HPDE6-E6E7 (cell line): ENCODE measurements around the gene CHST13.

ENCODE experiments used
- DNase-seq: peaks from one replicate; pipeline ENCODE4 v3.0.0; 2011; ENCODE audit warnings: missing footprints; ENCODE audit errors: extremely low spot score

The CHST13 gene

GRCh38 chr3:126488185-126488584 lies 35.8 kb upstream of the CHST13 start:
- DNase-seq = no peak

- no peak for DNase-seq
Measured at GRCh38 chr3:126488886-126489569, 34.9 kb upstream of the CHST13 start.

DNA sequence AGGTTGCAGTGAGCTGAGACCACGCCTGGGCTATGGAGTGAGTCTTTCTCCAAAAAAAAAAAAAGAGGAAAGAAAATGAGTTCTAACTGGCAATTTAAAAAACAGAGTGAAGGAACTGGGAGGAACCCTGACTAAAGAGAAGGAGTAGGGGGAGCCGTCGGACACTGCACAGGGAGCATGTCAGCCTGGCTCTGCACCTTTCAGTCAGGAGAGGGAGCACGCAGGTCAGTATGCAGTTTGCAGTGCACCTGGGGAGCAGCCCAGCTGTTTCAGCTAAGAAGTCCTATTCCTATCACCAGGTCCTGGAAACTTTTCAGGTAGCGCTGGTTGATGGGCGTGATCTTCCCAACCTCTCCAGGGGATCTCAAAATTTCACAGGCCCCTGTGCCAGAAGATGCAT lies 33.3 kb upstream of the CHST13 start:
- no peak for DNase-seq

GRCh38 chr3:126491221-126492013 lies 32.5 kb upstream of the CHST13 start:
- DNase-seq = no peak

GRCh38 chr3:126493051-126493450 lies 30.9 kb upstream of the CHST13 start:
- DNase-seq = no peak

DNA sequence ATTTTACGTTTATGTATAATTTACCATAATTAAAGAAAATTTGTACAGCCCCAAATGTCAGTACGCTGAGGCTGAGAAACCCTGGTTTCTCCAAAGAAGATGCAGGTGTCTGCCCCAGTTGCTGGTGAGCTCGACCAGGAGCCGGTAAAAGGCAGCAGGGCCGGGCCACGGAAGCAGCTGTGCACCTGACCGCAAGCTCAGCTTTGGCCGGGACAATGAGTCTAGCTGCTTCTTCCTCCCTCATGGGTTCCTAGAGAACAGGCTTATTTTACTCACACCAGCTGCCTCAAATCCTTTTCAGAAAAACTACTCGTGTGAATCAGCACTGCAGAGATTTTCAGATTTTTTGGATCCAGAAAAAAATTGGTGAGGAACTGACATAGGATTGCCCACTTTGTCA lies 30.2 kb upstream of the CHST13 start:
- DNase-seq = no peak

- no peak for DNase-seq
Measured at GRCh38 chr3:126494204-126494969, 29.6 kb upstream of the CHST13 start.

- no peak for DNase-seq
Measured at GRCh38 chr3:126494970-126495230, 29.1 kb upstream of the CHST13 start.

DNA sequence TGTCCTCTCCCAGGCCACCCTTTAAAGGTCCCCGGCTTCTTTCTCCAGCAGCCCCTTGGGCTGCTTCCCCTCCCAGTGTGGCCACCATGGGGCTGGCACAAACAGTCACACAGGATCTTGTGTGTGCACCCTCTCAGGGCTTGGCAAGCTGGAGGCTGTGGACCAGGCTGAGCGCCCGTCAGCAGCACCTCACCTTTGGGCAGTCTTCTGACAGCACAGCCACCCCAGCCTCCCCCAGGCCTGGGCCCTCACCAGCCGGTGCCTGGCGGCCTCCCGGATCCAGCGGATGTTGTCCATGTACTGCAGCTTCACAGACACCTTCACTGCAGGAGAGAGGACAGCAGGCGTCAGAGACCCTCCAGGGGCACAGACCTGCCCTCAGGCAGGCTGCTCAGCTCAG lies 28.2 kb upstream of the CHST13 start:
- DNase-seq = no peak

DNA sequence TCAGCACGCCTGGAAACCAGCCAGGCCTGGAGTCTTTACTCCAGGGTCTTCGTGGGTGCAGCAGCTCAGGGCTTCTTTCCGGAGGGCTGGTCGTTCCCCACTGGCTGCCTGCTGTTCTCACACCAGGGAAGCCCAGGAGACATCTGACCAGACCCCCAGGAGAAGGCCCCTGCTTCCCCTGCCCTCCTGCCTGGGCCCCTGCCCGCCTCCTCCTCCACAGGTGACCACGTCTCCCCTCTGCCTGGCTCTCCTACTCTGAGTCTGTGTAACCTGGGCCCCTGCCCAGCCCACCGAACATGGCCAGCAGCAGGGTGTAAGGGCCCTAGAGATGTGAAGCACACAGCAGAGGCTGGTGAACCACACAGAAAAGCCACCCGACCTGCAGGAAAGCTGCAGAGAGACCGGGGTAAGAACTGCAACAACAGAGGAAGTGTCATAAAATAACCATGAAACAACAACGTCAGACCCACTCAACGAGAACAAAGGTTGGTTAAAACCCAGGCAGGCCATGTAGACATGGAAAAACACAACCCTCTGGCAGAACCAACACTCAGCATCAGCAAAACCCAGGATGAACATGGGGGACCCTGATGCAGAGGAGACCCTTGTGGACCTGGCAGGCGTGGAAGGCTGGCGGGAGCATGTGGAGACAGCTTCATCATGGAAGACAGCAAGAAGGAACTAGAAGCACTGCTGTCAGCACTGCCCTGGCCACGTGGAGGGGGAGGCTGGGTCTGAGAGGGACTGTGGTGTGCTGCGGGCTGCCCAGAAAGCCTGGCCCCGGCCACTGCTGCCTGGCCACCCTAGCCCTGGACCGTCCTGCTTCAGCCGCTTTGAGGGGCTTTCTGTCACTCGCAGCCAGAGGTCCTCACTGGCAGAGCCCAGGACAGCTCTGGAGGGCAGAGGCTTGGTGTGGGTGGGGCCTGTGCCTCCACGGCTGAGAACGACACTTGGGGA lies 26.8 kb upstream of the CHST13 start:
- no peak for DNase-seq

GRCh38 chr3:126497956-126498355 lies 26.0 kb upstream of the CHST13 start:
- DNase-seq = no peak

- no peak for DNase-seq
Measured at GRCh38 chr3:126498461-126498860, 25.5 kb upstream of the CHST13 start.

- DNase-seq = no peak
Measured at GRCh38 chr3:126498929-126499328, 25.0 kb upstream of the CHST13 start.

DNA sequence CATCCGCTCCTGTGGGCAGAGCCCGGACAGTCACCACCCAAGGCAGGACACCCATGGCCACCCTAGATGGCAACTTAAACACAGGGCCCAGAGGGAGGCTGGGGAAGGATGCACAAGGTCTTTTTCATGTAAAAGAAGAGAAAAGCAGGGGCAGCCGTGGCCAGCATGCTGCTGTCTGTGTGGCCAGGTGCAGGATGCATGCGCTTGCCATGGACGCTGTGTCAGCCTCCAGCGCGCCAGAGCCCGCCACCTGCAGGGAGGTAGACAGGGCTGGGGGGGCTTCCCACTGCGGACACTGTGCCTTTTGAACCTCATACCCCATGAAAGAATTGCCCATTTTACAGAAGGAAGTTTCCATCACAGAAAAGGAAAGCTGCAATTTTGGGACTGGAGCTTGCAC lies 24.6 kb upstream of the CHST13 start:
- no peak for DNase-seq

- DNase-seq = no peak
Measured at GRCh38 chr3:126500016-126500415, 23.9 kb upstream of the CHST13 start.

- DNase-seq = no peak
Measured at GRCh38 chr3:126501054-126501453, 22.9 kb upstream of the CHST13 start.

GRCh38 chr3:126501736-126502135 lies 22.2 kb upstream of the CHST13 start:
- DNase-seq = no peak

- DNase-seq = no peak
Measured at GRCh38 chr3:126502656-126503055, 21.3 kb upstream of the CHST13 start.

DNA sequence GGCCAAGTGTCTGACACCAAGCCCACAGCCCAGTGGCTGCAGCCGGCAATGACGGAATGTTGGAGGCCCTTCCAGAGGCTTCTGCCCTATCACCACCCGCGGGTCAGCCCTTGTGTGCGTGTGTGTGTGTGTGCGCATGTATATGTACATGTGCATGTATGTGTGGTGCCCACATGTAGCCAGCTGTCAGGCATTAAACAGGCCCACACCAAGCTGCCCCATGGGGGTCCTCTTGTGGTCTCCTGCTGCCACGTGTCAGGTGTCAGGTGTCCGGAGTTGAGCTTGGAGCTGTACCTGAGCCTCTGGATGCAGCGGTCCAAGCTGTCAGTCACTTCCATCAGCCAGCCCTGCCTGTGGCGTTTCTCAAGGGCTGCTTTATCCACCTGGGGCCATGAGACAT lies 20.3 kb upstream of the CHST13 start:
- DNase-seq = no peak

GRCh38 chr3:126507886-126508285 lies 16.1 kb upstream of the CHST13 start:
- DNase-seq = no peak

- DNase-seq = no peak
Measured at GRCh38 chr3:126508564-126508964, 15.4 kb upstream of the CHST13 start.
